Spleen (tissue), 7 donors: ENCODE measurements around the gene COL23A1.
"Not testable (repeated sequence)": the region's sequence is repeated elsewhere in the genome, so short reads cannot be mapped to it uniquely, and the experiment has no call there.

Source experiments
- POLR2A ChIP-seq, 3 donors: fragments of 450-650 bp; IDR thresholded peaks; one replicate each; pipeline ENCODE4 v1.5.1; 2017; ENCODE audit warnings: antibody characterized with exemption in 3 of 3, mild to moderate bottlenecking in 1 of 3
- TF ChIP-seq, protein P1 (sequence below), 11 experiments: fragments of 200-600 bp in 7 of 11; fragments of 450-650 bp in 4 of 11; sonication (generic) in 4 of 11; IDR thresholded peaks in 8 of 11; conservative IDR thresholded peaks in 3 of 11; 1 replicate in 7 of 11; 2 replicates in 4 of 11; pipeline versions ENCODE4 v1.4.0 to v1.8.0; 2016 to 2021; ENCODE audit warnings: antibody characterized with exemption in 11 of 11, inconsistent platforms in 4 of 11, mild to moderate bottlenecking in 1 of 11
- donor health status: DM: no; HTN: no; CAD: no; lungs with moderate emphysema.
- donor health status: DM: no; HTN: no; CAD: no.
- donor health status: DM: no; HTN: no; CAD: no.

GRCh38 chr5:178486878-178487512, 103.2 kb downstream of the COL23A1 start:
- TF ChIP-seq, protein P1, sequence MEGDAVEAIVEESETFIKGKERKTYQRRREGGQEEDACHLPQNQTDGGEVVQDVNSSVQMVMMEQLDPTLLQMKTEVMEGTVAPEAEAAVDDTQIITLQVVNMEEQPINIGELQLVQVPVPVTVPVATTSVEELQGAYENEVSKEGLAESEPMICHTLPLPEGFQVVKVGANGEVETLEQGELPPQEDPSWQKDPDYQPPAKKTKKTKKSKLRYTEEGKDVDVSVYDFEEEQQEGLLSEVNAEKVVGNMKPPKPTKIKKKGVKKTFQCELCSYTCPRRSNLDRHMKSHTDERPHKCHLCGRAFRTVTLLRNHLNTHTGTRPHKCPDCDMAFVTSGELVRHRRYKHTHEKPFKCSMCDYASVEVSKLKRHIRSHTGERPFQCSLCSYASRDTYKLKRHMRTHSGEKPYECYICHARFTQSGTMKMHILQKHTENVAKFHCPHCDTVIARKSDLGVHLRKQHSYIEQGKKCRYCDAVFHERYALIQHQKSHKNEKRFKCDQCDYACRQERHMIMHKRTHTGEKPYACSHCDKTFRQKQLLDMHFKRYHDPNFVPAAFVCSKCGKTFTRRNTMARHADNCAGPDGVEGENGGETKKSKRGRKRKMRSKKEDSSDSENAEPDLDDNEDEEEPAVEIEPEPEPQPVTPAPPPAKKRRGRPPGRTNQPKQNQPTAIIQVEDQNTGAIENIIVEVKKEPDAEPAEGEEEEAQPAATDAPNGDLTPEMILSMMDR (IDR thresholded peaks at IDR 0.05 in 8 of 11, conservative IDR thresholded peaks at IDR 0.05 in 3 of 11), result not testable (repeated sequence)
- not testable (repeated sequence) for TF ChIP-seq POLR2A (IDR thresholded peaks at IDR 0.05)
